AG08395 (cell line): Measurements from ENCODE around the gene REST.
"Not testable (repeated sequence)": the region's sequence is repeated elsewhere in the genome, so short reads cannot be mapped to it uniquely, and the experiment has no call there.

ENCODE experiments used
- DNase-seq: peaks from one replicate; pipeline ENCODE4 v3.0.0; 2012; ENCODE audit warnings: mixed read lengths, low spot score

Gene REST

GRCh38 chr4:56907489-56908205, at the start of gene REST:
TSS of gene REST (plus strand) at chr4:56907900. CDS start at chr4:56910639, 2,739 bp downstream.
- DNase-seq, result peak; percentile 84

- no peak for DNase-seq
Measured at GRCh38 chr4:56859841-56860240, 47.9 kb upstream of the REST start.

- no peak for DNase-seq
Measured at GRCh38 chr4:56860781-56861180, 46.9 kb upstream of the REST start.

GRCh38 chr4:56861360-56861759, 46.3 kb upstream of the REST start:
- no peak for DNase-seq

- no peak for DNase-seq
Measured at GRCh38 chr4:56863441-56864139, 44.1 kb upstream of the REST start.

GRCh38 chr4:56870946-56871345, 36.8 kb upstream of the REST start:
- DNase-seq, result peak; percentile 46

GRCh38 chr4:56871371-56871866, 36.3 kb upstream of the REST start:
- DNase-seq, result peak; percentile 24

GRCh38 chr4:56874166-56874565, 33.5 kb upstream of the REST start:
- no peak for DNase-seq

GRCh38 chr4:56874923-56875322, 32.8 kb upstream of the REST start:
- DNase-seq, result no peak

GRCh38 chr4:56876264-56876663, 31.4 kb upstream of the REST start:
- no peak for DNase-seq

- no peak for DNase-seq
Measured at GRCh38 chr4:56879996-56880395, 27.7 kb upstream of the REST start.

GRCh38 chr4:56880572-56880971, 27.1 kb upstream of the REST start:
- no peak for DNase-seq

GRCh38 chr4:56884511-56884910, 23.2 kb upstream of the REST start:
- DNase-seq, result not testable (repeated sequence)

GRCh38 chr4:56892691-56893090, 15.0 kb upstream of the REST start:
- DNase-seq, result no peak

- DNase-seq, result not testable (repeated sequence)
Measured at GRCh38 chr4:56897842-56898241, 9.9 kb upstream of the REST start.

- not testable (repeated sequence) for DNase-seq
Measured at GRCh38 chr4:56900186-56900585, 7.5 kb upstream of the REST start.

GRCh38 chr4:56902703-56903102, 5.0 kb upstream of the REST start:
- no peak for DNase-seq

- DNase-seq, result no peak
Measured at GRCh38 chr4:56905796-56906195, 1.9 kb upstream of the REST start.

GRCh38 chr4:56906489-56907393, 959 bp upstream of the REST start:
- DNase-seq, result no peak

GRCh38 chr4:56908206-56909085, 746 bp downstream of the REST start:
- peak; percentile 81 for DNase-seq
